Brain pericyte (primary cell): ENCODE measurements around the gene PTPRD.

Source experiments
- DNase-seq: peaks from one replicate; pipeline ENCODE4 v3.0.0-alpha.2; 2012; ENCODE audit warnings: low read depth, low spot score

The PTPRD gene

DNA sequence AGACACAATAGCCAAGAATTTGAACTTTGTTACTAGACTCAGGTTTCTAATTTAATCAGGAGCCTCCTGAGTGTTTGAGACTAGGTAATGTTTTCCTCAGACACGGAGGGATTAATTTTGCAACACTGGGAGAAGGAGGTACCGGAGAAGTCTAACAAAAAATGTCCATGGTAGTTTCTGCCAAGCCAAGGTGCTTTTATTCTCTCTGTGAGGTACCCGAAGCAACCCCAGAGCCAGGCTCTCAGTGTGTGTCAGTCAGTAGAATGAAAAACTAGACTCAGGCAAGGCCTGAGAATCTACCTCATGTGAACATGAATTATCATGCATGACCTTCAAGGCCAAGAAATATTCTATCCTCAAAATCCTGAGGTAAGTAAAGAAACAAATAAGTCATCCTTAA is 1832.4 kb downstream of the PTPRD start:
- DNase-seq: no peak

DNA sequence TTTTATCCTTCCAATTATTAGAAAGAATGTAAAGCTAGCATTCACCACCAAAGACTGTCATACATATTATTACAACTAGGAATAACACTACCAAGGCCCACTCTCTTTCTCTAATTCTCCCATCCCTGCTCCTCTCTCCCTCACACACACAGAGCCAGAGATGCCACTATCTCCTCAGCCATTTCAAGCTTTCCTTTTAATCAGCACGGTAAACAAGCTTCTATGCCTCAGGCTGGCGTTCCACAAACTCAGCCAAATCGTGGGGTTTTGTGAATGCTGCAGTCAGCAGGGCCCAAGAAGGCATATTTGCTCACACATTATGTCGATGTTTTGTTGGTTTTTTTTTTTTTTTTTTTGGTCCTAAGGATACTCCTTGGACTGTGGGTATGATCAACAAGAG is 1833.3 kb downstream of the PTPRD start:
- no peak for DNase-seq

DNA sequence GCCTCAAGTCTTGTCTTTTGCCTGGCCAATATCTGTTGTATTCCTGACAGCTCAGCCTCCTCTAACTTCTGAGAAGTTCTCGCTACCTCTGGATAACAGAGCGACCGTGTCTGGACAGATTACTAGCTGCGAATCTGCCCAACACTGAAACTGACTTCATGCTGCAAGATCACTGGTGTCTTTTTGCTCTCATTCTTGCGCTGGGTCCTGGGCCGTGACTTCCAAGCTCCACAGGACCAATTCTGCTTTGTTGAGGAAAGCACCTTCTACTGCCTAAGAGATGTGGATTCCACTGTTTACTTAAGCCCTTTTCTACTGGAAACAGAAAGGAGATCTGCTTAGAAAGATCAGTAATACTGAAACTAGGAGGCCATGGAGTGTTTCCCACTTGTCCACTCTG is 1834.4 kb downstream of the PTPRD start:
- no peak for DNase-seq

DNA sequence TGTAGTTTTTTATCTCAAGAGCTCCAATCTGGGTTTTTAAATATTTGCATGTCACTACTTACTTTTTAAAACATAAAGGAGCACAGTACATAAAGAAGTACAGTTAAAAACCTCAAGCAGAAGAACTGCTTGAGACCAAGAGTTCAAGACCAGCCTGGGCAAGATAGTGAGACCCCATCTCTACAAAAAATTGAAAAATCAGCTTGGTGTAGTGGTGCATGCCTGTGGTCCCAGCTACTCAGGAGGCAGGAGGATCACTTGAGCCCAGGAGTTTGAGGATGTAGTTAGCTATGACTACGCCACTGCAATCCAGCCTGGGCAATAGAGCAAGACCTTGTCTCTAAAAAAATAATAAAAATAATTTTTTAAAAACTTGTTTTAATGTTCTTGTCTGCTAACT is 1840.5 kb downstream of the PTPRD start:
- DNase-seq: no peak

DNA sequence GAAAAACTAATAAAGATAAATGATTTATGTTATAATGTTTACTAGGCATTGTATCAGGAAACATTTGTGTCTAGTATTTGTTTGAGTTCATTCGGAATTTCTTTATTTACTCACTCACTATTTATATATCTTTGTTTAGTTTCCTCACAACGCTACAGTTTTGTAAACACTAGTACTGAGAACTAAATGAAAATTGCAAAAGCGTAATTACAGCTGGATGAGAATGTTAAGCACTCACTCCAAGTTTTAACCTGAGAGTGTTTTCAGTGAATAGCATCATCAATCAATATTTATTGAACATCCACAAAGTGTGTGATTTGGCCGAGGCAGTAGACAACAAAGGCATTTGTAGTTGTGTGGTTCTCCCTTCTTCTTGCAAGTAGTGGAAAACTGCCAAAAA is 1843.6 kb downstream of the PTPRD start:
- no peak for DNase-seq

DNA sequence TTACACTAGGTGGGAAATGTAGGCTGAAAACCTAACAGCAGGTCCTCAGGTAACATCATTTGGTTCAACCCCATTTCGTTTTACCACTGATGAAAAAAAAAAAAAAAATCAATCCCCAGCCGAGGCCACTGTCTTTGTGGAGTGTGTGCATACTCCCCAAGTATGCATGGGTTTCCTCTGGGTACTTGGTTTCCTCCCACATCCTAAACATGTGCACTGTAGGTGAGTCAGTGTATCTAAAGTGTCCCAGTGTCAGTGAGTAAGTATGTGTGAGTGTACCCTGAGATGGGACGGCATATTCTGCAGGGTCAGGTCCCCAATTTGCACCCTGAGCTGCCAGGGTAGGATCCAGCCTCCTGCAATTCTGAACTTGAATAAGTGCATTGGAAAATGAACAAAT is 1846.7 kb downstream of the PTPRD start:
- DNase-seq: no peak

DNA sequence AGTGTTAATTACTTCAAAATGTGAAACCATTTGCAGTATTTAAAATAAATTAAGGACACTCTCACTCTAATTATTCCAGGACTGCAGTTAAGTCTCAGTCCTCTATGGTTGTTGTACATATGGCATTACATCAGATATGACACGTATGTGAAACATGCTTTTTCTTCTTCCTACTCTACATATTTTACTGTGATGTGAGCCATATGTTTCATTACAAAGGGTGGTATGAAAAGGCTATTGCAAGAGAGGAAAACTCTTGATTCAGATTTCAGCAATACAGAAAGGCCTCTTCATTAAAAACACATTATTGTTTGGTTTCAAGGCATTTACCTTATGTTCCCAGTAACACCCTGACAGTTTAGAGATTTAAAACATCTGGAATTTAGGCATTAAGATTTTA is 1848.8 kb downstream of the PTPRD start:
- DNase-seq: no peak

DNA sequence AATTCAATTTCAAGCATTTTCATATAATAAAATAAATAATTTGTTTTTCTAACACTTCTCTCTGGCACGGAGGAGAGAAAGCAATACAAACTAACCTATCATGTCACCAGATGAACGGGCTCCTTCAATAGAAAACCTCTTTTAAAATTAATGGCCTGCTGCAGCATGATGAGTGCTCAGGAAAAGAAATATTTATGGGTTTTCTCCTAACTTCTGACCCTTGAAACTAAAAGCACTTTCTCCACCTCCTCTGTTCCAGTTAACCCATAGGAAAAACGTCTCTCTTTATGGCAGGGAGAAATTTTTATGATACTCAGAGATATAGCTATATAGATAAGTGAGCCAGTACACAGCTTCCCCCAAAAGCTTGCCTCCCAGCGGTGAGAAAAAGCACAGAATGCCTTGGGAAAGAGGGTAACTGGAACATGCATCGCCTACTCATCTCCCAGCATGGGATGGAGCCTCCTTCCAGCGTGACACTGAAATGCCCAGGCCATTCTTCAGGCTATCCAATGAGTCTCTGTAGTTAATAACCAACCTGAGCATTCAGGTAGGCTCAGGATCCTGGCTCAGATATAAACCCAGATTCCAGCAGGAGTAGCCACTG is 1850.2 kb downstream of the PTPRD start:
- no peak for DNase-seq

DNA sequence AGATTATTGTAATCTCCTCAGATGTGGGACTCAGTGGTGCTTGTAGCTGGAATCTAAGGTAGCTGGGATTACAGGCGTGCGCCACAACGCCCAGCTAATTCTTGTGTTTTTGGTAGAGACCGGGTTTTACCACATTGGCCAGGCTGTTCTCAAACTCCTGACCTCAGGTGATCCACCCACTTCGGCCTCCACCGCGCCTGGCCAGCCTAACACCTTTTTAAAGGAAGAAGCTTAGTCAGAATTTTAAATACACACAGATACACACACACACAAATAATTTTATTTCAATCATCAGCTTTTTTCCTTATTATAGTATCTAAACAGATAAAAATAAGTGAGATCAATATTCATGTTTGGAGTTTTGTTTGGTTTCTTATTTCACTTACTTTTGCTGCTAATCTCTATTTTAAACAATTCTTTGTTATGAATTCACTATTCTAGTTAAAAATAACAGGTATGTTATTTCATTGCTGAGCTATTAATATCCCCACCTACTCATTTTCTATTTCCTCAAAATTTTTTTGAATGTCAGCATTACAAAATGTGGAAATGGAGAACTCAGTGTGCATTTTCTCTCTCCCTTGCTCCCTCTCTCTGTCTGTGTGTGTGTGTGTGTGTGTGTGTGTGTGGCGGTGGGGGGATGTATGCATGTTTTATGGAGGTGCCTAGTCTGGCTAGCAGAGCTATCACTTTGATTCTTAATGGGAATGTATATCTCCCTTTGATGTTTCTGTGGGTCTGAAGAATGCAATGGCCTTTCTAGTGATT is 1852.6 kb downstream of the PTPRD start:
- DNase-seq: no peak

DNA sequence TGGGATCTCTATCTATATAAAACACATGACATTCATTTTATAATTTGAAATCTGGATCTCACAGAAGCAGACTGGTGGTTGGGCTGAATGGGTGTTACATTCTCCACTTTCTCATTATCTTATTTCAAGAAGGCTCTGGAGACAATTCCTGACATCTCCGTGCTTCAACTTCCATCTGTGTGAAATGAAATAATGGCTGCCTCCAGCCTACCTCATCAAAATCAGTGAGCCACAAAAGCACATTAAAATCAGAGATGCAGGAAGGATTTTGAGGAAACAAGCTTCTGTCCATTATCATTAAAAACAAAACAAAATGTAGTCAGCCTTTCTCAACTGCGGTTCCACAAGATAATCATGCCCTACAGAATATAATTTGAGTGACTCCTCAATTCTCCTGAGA is 1854.9 kb downstream of the PTPRD start:
- no peak for DNase-seq

DNA sequence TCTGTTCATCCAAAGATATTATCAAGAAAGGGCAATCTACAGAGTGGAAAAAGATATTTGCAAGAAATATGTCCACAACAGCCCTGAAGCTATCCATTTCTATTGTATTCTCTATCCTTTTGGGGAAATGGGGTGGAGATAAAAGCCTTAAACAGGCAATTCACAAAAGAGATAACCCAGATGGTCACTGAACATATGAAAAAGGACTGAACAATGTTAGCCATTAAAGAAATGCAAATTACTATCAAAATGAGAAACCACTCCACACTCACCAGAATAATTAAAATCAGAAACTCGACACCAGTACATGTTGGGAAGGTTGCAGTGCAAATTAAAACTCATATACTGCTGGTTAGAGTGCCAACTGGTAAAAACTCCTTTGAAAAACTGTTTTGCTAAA is 1858.1 kb downstream of the PTPRD start:
- no peak for DNase-seq

DNA sequence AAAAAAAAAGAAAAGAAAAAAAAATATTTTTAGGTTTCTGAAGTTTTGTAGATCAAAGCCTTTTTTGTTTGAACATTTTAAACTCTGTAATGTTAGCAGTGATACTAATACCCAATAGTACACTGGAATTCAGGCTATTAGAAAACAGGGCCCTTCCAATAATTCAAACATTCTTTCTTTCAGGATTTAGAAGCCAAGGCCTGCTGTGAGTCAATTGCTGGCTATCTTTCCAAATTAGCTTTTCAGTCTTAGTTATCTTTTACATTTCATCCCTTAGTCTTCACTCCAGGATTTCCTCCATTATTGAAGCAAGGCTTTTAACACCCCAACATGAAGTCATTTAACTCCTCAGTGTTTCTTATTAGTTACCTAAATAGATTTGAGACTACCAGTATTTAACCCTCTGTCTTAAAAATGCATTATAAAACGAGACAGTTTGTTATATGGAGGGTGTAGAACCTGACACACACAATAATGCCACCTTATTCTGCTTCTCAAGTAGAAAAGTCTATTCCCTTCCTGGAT is 1861.3 kb downstream of the PTPRD start:
- no peak for DNase-seq

DNA sequence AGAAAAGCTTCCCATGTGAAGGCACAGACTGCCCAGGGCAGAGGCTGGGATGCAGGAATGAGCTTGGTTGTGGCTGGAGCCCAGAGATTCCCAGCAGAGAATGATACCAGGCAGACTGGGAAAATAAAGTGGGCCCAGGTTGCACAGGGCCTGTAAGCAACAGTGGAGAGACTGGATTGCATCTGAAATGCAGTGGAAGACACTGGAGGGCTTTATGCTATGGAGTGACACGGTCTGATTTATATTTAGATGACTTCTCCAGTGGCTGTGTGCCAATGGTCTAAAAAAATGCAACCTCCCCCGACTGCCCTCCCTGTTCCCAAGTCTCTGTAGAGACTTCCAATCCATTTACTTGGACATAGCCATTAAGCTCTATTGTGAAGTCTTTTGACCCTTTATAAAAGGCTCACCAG is 1862.2 kb downstream of the PTPRD start:
- DNase-seq: no peak

DNA sequence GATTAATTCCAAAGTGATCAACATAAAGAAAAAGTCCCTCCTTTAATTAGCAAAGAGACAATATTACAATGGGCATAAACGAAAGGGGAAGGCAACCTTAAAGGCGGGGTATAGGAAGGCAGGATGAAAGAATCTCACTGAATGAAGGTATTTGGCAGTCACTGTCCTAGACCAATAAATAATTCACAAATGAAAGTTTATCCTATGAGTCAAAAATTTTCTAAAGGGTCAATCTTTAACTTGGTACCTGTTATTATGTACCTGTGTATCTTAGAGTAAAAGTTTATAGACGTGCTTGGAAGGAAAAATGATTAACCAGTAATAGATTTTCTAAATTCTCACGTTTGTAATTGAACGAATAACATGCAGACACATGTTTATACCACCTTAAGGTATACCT is 1867.5 kb downstream of the PTPRD start:
- no peak for DNase-seq

DNA sequence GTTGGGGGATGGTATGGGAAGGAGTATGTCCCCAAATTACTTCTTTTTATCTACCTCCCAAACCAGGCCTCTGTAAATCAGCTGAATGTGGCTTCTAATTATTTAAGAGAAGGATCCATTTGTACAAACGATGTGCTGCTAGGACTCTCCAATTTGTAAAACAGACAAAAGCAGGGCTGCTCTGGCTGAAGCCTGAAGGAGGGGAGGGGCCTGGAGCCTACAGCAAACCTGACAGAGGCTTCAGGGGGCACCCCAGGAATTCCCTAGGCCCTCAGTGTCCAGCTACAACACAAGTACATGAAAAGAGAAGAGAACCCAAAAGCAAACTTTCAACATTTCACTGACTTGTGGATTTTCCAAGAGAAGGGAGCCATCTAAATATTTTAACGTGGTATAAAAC is 1873.9 kb downstream of the PTPRD start:
- no peak for DNase-seq

DNA sequence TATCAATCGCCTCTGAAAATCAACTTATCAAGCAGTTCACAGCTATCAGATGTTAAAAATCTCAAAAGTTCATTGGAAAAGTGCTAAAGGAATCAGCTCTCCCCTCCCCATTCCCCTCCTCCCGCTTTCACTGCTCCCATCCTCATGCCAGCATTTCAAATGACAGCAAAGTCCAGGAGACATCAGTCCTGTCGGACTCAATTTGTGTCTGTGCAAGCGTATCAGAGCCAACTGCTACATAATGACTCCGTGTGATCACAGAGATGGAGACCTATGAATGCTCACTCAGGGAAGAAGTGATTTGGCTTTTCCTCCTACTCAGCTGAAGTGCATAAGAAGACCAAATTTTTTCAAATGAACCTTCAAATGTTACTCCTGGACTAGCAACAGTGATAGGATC is 1876.0 kb downstream of the PTPRD start:
- DNase-seq: no peak

DNA sequence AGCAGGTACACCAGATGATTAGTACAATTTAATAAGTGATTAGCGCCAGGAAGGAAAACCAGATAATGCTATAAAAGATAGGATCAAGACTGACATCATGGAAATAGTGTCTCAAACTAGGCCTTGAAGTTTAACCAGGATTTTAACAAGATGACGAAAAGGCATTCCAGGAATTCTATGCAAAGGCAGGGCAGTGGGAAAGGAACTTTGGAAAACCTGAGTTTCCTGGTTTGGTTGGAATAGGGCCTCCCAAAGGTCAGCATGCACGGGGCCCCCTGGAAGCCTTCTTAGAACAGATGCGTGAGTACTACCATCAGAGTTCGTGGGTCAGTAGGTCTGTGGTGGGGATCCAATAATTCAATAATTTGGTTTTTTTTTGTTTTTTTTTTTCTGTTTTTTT is 1878.0 kb downstream of the PTPRD start:
- no peak for DNase-seq

DNA sequence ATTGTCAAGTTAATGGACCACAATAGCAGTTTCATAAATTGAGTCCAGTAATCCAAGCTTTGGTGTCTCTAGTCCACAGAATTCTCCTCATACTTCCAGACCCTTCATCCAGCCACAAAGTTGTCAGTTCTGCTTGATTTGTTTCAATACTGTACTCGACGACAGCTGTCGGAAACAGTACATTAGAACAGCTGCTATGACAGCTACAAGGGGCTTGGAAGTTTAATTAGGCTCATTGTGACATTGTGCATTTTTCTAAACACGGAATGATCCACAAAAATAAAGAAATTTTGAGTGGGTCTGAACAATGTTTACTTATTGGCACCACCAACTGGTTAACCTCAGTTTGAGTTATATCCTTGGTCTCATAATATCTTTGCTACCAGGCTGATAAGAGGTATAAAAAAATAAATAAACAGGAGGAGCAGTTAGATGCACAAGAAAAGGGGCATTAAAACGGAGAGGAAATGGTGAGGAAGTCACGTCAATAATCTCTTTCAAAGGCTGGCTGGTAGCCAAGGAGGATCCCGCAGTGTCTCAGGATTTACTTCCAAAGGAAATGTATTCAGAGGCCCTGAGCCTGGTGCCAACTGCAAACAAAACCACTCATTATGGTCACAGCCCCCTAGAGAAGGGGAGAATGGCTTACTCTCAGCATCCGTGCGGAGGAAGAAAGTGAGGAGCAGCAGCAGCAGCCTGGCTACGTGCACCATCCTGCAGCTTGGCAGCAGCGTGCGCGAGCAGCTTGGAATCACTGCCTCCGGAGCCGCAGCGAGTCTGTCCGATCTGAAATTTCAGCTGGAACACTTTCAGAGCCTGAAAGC is 1879.5 kb downstream of the PTPRD start:
- DNase-seq: peak; percentile 26

DNA sequence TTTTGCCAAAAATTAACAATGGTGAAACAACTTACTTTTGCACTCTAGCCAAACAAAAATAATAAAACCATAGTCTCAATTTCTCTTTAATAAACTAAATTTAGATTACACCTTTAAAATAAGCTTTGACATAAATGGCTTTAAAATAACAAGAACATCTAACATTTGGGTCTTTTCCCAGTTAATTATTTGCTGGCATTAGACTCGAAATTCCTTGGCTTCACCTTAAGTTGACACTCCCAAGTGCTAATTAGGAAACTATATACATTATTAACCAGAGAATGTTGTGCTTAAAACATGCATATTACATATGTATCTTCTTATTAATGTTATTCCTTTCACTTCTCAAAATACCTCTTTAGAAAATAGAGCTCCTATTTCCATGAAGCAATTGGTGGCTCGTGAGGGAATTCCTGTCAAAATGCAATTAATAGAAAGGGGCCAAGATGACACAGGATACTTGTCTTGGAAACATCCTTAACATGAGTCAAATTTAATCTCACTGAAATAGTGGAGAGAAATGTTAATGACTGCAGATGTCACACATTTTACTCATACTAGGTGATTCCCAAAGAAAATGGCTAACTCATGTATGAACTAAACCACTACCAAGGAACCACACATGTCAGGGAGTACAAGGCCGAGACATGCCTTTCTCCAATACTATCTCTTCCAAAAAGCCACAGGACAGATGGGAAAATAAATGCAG is 1880.3 kb downstream of the PTPRD start:
- DNase-seq: no peak

DNA sequence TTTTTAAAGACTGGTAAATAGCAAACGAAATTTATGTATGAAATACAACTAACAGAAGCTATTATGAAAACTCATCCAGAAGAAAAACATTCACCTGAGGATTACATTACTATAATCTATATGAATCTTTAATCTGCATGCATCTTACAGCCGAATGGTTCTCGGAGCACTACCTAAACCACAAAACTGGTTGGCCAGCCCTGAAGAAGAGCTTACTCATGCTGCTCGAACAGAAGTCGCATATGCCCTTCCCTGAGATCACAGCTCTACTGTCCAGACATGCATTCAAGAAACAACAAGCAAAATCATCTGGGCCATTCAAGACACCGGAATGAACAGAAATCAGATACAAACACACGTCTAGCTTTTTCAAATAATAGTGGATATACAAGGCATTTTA is 1882.2 kb downstream of the PTPRD start:
- no peak for DNase-seq

DNA sequence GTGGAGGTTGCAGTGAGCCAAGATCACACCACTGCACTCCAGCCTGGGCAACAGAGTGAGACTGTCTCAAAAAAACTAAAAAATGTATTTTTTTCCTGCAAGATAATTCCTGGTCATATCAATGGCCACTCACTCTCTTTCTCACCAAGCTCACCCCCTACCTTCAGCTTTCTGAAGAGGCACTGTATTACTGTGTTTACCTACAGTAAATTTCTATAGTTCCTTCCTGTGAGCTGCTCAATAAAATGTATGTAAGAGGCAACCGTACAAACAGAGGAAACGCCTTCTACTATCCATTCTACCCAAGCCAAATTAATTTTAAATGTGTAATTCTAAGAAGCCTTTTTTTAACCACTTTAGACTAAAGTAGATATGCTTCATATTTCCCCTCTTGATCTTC is 1883.9 kb downstream of the PTPRD start:
- DNase-seq: no peak

DNA sequence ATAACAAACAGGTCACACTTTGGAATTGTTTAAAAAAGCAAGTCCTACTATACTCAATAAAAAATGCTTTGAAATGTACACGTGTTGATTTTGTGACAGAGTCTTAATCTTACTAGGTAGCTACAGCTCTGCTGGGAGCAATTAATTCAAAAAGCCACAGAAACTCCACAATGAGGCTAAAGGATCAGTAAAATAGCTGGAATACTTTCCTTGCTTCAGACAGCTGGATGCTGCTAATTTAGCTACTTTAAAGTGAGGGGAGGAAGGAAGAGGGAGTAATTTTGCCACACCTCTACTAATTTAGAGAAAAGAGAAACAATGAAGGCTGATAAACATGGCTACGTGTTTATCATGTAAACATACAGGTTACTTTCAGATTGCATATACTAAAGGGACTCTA is 1885.6 kb downstream of the PTPRD start:
- no peak for DNase-seq
